NB4 (cell line): ENCODE results near the gene ADGRB3.

ENCODE experiments used
- CTCF ChIP-seq: IDR thresholded peaks from one replicate; pipeline ENCODE4 v1.5.1; 2012; ENCODE audit warnings: low read depth, low read length
- POLR2A ChIP-seq: IDR thresholded peaks from 2 replicates; pipeline ENCODE4 v1.6.1; 2011; ENCODE audit warnings: mild to moderate bottlenecking; ENCODE audit not compliant: insufficient read length; ENCODE audit errors: extremely low read depth

- TF ChIP-seq CTCF, result no peak
- no peak for TF ChIP-seq POLR2A
These were observed 75.8 kb downstream of the ADGRB3 start for GRCh38 chr6:68710916-68711315.
